ENCODE results near the gene FSCN2.

The FSCN2 gene

GRCh38 chr17:81563861-81564586 is 35.8 kb downstream of the FSCN2 start:
- DNase-seq, result no peak

GRCh38 chr17:81564778-81565177 is 36.6 kb downstream of the FSCN2 start:
- no peak for DNase-seq

- no peak for DNase-seq
Observed at GRCh38 chr17:81565231-81565630, 37.1 kb downstream of the FSCN2 start.

- DNase-seq, result peak; percentile 86
Observed at GRCh38 chr17:81566461-81567126, 38.4 kb downstream of the FSCN2 start.

DNA sequence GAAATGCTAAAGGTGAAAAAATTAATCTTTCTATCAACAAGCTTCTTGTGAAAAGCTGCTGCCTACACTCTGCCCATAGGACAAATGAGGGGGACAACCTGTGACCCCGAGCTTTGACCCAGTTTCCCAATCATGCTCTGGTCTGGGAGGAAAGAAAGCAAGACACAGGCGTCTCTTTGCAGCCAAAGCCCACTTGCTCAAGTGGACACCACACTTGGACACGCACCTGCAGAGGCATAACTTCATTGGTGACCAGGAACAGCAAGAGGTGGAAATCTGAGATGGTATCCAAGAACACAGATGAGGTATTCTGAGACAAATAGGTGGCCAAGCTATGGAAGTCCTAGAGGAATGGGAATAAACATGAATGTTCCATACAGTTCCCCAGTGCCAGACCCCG is 39.0 kb downstream of the FSCN2 start:
- DNase-seq, result no peak

- DNase-seq, result no peak
Observed at GRCh38 chr17:81568416-81568815, 40.2 kb downstream of the FSCN2 start.

GRCh38 chr17:81569986-81570514 is 41.9 kb downstream of the FSCN2 start:
- no peak for DNase-seq

- DNase-seq, result no peak
Observed at GRCh38 chr17:81570964-81571363, 42.8 kb downstream of the FSCN2 start.

- DNase-seq, result peak; percentile 36
Observed at GRCh38 chr17:81572563-81573168, 44.5 kb downstream of the FSCN2 start.

DNA sequence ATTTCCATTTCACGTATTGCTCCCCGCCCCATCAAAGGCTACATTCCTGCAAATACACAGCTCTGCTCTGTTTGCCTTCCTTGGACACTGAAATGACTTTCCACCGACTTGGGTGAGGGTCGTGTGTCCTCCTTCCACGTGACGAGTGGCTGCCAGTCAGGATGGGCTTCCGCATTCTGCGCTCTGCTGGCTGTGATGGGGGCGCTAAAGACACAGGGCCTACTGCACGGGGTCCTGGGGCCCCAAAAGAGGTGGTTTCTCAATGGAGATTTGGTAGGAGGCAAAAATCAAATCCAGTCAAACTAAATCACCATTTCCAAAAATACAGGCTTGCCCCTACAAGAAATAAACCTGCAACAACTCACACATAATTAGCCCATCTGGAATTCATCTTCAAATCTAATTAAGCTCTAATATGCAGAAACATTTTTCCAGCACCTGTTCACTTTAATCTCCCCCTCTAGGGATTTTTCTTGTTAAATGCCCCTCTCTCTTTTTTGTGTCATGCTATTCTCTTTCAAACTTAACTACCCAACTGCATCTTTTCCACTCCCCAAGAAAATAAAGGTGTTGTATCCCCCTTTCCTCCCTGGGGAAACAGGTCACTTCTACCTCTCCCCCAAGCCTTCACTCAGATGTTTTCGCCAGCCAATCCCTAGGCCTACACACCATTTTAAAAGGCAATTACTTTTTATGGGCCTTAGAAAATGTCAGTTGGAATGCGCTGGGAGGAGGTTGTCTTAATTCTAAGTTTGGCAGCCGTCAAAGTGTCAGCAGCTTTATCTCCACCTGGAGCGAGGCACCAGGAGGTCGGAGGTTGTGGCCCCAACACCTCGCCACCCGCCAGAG is 45.8 kb downstream of the FSCN2 start:
- DNase-seq, result no peak

GRCh38 chr17:81574643-81574956 is 46.4 kb downstream of the FSCN2 start:
- no peak for DNase-seq

DNA sequence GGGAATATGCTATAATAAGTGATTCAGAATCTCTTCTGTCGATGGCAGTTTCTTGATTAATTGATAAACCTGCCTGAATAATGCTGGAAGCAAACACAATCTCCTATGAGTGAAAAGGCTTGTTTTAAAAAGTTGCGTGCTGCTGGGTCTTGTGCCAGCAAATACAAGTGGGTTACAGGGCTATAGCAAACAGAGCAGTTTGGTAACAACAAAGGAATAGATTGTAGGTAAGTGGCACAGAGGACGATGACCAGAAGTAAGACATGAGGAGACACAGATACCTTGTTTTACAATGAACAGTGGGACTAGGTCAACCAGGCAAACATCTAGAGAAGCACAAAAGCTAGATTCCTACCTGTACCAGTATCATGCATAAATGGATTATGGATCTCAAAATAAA is 47.7 kb downstream of the FSCN2 start:
- no peak for DNase-seq

GRCh38 chr17:81576621-81577277 is 48.6 kb downstream of the FSCN2 start:
- no peak for DNase-seq

DNA sequence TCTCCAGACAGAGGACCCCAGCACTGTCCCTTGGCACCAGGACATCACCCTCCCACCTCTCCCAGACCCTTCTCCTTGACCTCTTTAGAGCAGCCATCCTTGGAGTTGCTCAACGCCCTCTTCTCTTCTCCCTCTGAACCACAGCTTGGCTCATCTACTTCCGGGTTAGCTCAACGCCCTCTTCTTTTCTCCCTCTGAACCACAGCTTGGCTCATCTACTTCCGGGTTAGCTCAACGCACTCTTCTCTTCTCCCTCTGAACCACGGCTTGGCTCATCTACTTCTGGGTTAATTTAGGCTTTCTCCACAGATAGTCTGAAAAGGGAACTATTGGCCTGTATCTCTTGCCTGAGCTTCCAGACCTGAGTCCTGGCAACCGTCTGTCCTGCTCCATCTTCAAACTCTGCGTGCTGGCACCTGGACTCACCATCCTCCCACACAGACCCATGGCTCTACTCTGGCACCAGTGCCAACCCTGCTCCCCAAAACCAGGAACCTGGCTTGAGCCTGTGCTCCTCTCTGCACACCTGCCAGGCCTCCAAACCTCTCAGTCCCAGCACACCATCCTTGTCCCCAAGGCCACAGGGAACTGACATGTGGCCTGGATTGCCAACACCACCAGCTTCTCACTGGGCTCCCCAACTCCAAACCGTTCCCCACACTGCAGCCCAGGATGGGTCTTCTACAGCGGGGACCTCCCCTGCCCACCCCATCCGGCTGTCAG is 49.3 kb downstream of the FSCN2 start:
- no peak for DNase-seq

DNA sequence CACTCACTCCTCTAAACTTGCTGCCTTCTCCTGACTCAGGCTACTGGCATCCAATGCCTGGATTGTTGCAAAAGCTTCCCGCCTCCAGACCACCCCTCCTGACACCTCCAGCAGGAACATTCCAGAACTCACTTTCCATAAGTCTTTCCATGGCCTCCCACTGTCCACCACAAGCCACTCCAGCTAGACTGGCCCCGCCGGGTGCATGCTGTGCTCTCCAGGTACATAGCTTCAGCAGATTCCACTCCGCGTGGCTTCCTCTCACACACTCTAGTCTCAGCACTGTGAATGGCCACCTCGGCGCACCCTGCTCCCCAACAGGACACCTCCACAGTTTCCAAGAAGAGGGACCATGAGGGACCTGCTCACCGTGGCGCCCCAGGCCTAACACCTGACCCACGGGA is 49.9 kb downstream of the FSCN2 start:
- no peak for DNase-seq

GRCh38 chr17:81578561-81579225 is 50.5 kb downstream of the FSCN2 start:
- DNase-seq, result no peak

GRCh38 chr17:81579298-81579697 is 51.1 kb downstream of the FSCN2 start:
- no peak for DNase-seq

GRCh38 chr17:81579821-81580321 is 51.7 kb downstream of the FSCN2 start:
- no peak for DNase-seq

- DNase-seq, result no peak
Observed at GRCh38 chr17:81580481-81580880, 52.3 kb downstream of the FSCN2 start.

- no peak for DNase-seq
Observed at GRCh38 chr17:81581758-81582157, 53.6 kb downstream of the FSCN2 start.

DNA sequence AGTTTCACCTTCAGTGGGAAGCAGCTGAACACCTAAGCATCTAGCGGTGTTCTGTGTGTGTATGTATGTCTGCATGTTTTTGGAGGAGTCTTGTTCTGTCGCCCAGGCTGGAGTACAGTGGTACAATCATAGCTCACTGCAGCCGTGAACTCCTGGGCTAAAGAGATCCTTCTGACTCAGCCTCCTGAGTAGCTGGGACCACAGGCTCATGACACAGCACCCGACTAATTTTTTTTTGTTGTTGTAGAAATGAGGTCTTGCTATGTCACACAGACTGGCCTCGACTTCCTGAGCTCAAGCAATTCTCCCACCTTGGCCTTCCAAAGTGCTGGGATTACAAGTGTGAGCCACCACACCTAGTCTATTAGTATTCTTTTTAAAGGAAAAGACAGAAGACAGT is 54.2 kb downstream of the FSCN2 start:
- no peak for DNase-seq

Data from NCI-H1092 treated with DMSO at 0.1 percent for 48 hours (cell line).